HEK293 (cell line): ENCODE results near the gene TMEM229B.

Source experiments
- CTCF ChIA-PET: fragments of 350-600 bp; formaldehyde crosslinking; extraction: SDS; loops from one replicate; lab custom pipeline; 2021; ENCODE audit warnings: antibody characterized with exemption; lab: Yijun Ruan, JAX
- POLR2A ChIA-PET: fragments of 300-600 bp; formaldehyde crosslinking; extraction: SDS; loops from one replicate; lab custom pipeline; 2020; ENCODE audit warnings: antibody characterized with exemption, inconsistent platforms; lab: Yijun Ruan, JAX
- H3K27ac ChIP-seq: fragments of 200-500 bp; sonication (Bioruptor generic); 2 replicates; pipeline ENCODE4 v1.5.1; 2014; ENCODE audit warnings: low read depth, low read length, control low read depth, inconsistent platforms; ENCODE audit errors: extremely low read depth
- H3K36me3 ChIP-seq, 2 experiments: fragments of 200-500 bp in 1 of 2; sonication (Bioruptor generic) in 1 of 2; 1 replicate in 1 of 2; 2 replicates in 1 of 2; pipeline ENCODE4 v1.5.1; 2014 to 2017; ENCODE audit warnings: inconsistent platforms in 2 of 2, low read length in 2 of 2; ENCODE audit not compliant: control insufficient read depth in 2 of 2, insufficient read depth in 1 of 2
- H3K4me1 ChIP-seq: fragments of 200-500 bp; sonication (Bioruptor generic); 2 replicates; pipeline ENCODE4 v1.5.1; 2014; ENCODE audit warnings: mild to moderate bottlenecking, low read length, inconsistent platforms; ENCODE audit not compliant: control insufficient read depth, insufficient read depth
- H3K4me3 ChIP-seq: 2 replicates; pipeline ENCODE4 v1.5.1; 2011; ENCODE audit warnings: low read depth, mild to moderate bottlenecking, control low read depth, low read length, moderate library complexity
- H3K9me3 ChIP-seq: fragments of 200-500 bp; sonication (Bioruptor generic); 2 replicates; pipeline ENCODE4 v1.5.1; 2014; ENCODE audit warnings: low read depth, low read length, inconsistent platforms; ENCODE audit not compliant: control insufficient read depth, insufficient read depth
- GLI4 ChIP-seq: fragments of 450-650 bp; formaldehyde crosslinking; IDR thresholded peaks from 2 replicates; pipeline ENCODE4 v1.5.1; 2016; ENCODE audit warnings: missing biosample characterization, missing genetic modification characterization
- MEIS1 ChIP-seq: sonication (generic); formaldehyde crosslinking; IDR thresholded peaks from 2 replicates; pipeline ENCODE4 v1.8.1; 2022; ENCODE audit warnings: missing genetic modification reagents, mild to moderate bottlenecking, borderline replicate concordance
- YY2 ChIP-seq: fragments of 450-650 bp; formaldehyde crosslinking; IDR thresholded peaks from 2 replicates; pipeline ENCODE4 v1.5.1; 2016; ENCODE audit warnings: missing biosample characterization, missing genetic modification characterization
- ZBTB48 ChIP-seq: fragments of 450-650 bp; formaldehyde crosslinking; IDR thresholded peaks from 2 replicates; pipeline ENCODE4 v1.5.1; 2016; ENCODE audit warnings: missing biosample characterization, missing genetic modification characterization
- ZFP3 ChIP-seq: fragments of 450-650 bp; formaldehyde crosslinking; IDR thresholded peaks from 2 replicates; pipeline ENCODE4 v1.5.1; 2016; ENCODE audit warnings: low read depth, missing biosample characterization, missing genetic modification characterization
- ZNF175 ChIP-seq: fragments of 450-650 bp; formaldehyde crosslinking; IDR thresholded peaks from 2 replicates; pipeline ENCODE4 v1.5.1; 2016; ENCODE audit warnings: missing biosample characterization, missing genetic modification characterization
- ZNF18 ChIP-seq: fragments of 450-650 bp; formaldehyde crosslinking; IDR thresholded peaks from 2 replicates; pipeline ENCODE4 v1.5.1; 2016; ENCODE audit warnings: missing biosample characterization, missing genetic modification characterization
- ZNF274 ChIP-seq, 2 experiments: fragments of 200-500 bp in 1 of 2; fragments of 450-650 bp in 1 of 2; sonication (Bioruptor generic) in 1 of 2; formaldehyde crosslinking in 1 of 2; IDR thresholded peaks; 2 replicates each; pipeline versions ENCODE4 v1.5.1 to v1.6.1; 2014 to 2016; ENCODE audit warnings: borderline replicate concordance in 1 of 2, inconsistent platforms in 1 of 2, low read length in 1 of 2, missing biosample characterization in 1 of 2, missing genetic modification characterization in 1 of 2
- ZNF518A ChIP-seq: fragments of 450-650 bp; formaldehyde crosslinking; conservative IDR thresholded peaks from 2 replicates; pipeline ENCODE4 v1.5.1; 2016; ENCODE audit warnings: low read depth, missing biosample characterization, missing genetic modification characterization
- ZNF624 ChIP-seq: fragments of 450-650 bp; formaldehyde crosslinking; IDR thresholded peaks from 2 replicates; pipeline ENCODE4 v1.5.1; 2017; ENCODE audit warnings: missing biosample characterization, missing genetic modification characterization
- ZNF664 ChIP-seq: fragments of 450-650 bp; formaldehyde crosslinking; IDR thresholded peaks from 2 replicates; pipeline ENCODE4 v1.5.1; 2016; ENCODE audit warnings: missing biosample characterization, missing genetic modification characterization
- ZNF776 ChIP-seq: fragments of 450-650 bp; formaldehyde crosslinking; IDR thresholded peaks from 2 replicates; pipeline ENCODE4 v1.5.0; 2017; ENCODE audit warnings: missing biosample characterization, missing genetic modification characterization, borderline replicate concordance
- TF ChIP-seq, protein P1 (sequence below): fragments of 450-650 bp; formaldehyde crosslinking; IDR thresholded peaks from 2 replicates; pipeline ENCODE4 v1.5.1; 2016; ENCODE audit warnings: missing biosample characterization, missing genetic modification characterization
- TF ChIP-seq, protein P2 (sequence below): fragments of 450-650 bp; formaldehyde crosslinking; IDR thresholded peaks from 2 replicates; pipeline ENCODE4; 2016; ENCODE audit warnings: missing biosample characterization, missing genetic modification characterization

Gene TMEM229B

DNA sequence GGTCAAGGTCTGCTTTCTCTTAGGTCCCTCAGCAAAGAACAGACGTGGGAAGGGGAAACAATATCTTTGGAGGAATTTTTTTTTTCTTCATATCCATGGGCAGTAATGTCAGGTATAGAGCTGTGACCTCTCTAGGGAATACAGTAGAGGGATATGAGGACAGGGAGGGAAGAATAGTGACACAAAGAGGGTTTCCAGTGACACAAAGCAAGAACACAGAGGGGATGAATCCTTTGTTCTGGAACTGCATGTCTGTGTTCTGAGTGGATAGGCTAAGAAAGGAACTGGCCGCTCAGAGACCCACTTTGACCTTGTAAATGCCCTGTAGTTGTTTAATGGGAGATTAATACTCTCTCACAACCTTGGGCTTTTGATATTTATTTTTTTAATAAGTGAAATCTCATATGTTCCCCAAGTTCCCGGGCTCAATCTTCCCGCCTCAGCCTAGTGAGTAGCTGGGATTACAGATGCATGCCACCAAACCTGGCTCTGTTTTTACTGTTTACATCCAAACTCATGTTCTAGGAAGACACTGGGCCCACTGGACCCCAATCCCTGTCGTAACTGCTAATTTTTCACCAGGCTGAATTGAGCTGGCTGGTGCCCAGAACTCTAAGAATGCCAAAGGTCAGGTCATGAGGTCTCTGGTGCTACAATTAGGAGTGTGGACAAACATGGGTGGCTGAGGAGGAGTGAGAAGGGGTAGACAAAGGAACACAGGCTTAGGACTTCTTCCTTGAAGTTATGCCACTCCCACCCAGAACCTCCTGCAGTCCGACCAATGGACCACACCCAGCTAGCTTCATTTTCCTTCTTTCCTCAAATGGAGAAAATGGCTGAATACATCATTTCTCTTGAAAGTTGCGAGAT is 35.5 kb upstream of the TMEM229B start (continued):
- no peak for TF ChIP-seq ZNF518A (tag by site-specific recombination)
- TF ChIP-seq, protein P1, sequence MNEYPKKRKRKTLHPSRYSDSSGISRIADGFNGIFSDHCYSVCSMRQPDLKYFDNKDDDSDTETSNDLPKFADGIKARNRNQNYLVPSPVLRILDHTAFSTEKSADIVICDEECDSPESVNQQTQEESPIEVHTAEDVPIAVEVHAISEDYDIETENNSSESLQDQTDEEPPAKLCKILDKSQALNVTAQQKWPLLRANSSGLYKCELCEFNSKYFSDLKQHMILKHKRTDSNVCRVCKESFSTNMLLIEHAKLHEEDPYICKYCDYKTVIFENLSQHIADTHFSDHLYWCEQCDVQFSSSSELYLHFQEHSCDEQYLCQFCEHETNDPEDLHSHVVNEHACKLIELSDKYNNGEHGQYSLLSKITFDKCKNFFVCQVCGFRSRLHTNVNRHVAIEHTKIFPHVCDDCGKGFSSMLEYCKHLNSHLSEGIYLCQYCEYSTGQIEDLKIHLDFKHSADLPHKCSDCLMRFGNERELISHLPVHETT (tag by site-specific recombination): no peak
- no peak for TF ChIP-seq ZNF664 (tag by site-specific recombination)
- TF ChIP-seq ZNF175 (tag by site-specific recombination): no peak

- CTCF ChIA-PET: interaction anchor here (0.8 to 1.5 kb wide), 3 partner anchors 10 to 95 kb away, joined by 3 to 5 read pairs (median 4); no protein-coding TSS in a partner anchor
- TF ChIP-seq ZNF776 (tag by site-specific recombination): no peak
- TF ChIP-seq GLI4 (tag by site-specific recombination): no peak
- no peak for TF ChIP-seq YY2
- TF ChIP-seq ZFP3 (tag by site-specific recombination): no peak
- TF ChIP-seq ZBTB48: no peak
- no peak for TF ChIP-seq ZNF624 (tag by site-specific recombination)
- TF ChIP-seq MEIS1 (CRISPR knock-in tag): no peak
- TF ChIP-seq, protein P2, sequence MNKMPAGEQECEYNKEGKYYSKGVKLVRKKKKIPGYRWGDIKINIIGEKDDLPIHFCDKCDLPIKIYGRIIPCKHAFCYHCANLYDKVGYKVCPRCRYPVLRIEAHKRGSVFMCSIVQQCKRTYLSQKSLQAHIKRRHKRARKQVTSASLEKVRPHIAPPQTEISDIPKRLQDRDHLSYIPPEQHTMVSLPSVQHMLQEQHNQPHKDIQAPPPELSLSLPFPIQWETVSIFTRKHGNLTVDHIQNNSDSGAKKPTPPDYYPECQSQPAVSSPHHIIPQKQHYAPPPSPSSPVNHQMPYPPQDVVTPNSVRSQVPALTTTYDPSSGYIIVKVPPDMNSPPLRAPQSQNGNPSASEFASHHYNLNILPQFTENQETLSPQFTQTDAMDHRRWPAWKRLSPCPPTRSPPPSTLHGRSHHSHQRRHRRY (tag by site-specific recombination): no peak
These were observed 33.7 kb upstream of the TMEM229B start for GRCh38 chr14:67522270-67522669.

DNA sequence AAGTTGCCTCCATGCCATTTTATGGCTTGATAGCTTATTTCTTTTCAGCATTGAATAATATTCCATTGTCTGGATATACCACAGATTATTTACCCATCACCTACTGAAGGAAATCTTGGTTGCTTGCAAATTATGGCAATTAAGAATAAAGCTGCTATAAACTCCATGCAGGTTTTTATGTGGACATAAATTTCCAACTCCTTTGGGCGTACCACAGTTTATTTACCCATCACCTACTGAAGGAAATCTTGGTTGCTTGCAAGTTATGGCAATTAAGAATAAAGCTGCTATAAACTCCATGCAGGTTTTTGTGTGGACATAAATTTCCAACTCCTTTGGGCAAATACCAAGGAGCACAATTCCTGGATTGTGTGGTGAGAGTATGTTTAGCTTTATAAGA is 32.0 kb upstream of the TMEM229B start:
- peaks cover 6% of the 10 kb centered on the region for H3K4me1 ChIP-seq
- CTCF ChIA-PET: interaction anchor here (0.7 to 0.9 kb wide), 2 partner anchors 12 to 51 kb away, joined by 3 to 4 read pairs; no protein-coding TSS in a partner anchor
- H3K4me3 ChIP-seq: no peak overlapping the region
- no peak overlapping the region for H3K27ac ChIP-seq
- POLR2A ChIA-PET: no interaction called here
- no peaks in the 10 kb centered on the region for H3K9me3 ChIP-seq
- TF ChIP-seq ZNF274 (IDR thresholded peaks at IDR 0.05; ENCODE audit: low read length): no peak
- TF ChIP-seq ZNF274 (tag by site-specific recombination; IDR thresholded peaks at IDR 0.05; ENCODE audit: borderline replicate concordance): no peak
- no peak for TF ChIP-seq ZNF18
- H3K36me3 ChIP-seq: no peaks in the 10 kb centered on the region

More at GRCh38 chr14:67522270-67522669, 33.7 kb upstream of the TMEM229B start:
- no peaks in the 10 kb centered on the region for H3K36me3 ChIP-seq
- no peaks in the 10 kb centered on the region for H3K9me3 ChIP-seq
- peaks cover 6% of the 10 kb centered on the region for H3K4me1 ChIP-seq
- H3K27ac ChIP-seq: no peak overlapping the region
- H3K4me3 ChIP-seq: no peak overlapping the region
- POLR2A ChIA-PET: interaction anchor here (0.5 kb wide), 1 partner anchor 142 kb away, joined by 4 read pairs; no protein-coding TSS in a partner anchor
